H54 (cell line): ENCODE results near the gene TAT.
"Not testable (repeated sequence)": the region's sequence is repeated elsewhere in the genome, so short reads cannot be mapped to it uniquely, and the experiment has no call there.

Experiments used
- DNase-seq: peaks from one replicate; pipeline ENCODE4 v3.0.0; 2011; ENCODE audit warnings: low spot score, mixed read lengths; ENCODE audit not compliant: insufficient read length
- FAIRE-seq: peaks from 3 replicates; lab custom pipeline; 2011; peaks lifted over from hg19 to GRCh38; lab: Jason Lieb, UNC
- POLR2A ChIP-seq: IDR thresholded peaks from 2 replicates; pipeline ENCODE4 v1.6.1; 2011; ENCODE audit warnings: low read depth, mild to moderate bottlenecking, low read length

TAT gene

DNA sequence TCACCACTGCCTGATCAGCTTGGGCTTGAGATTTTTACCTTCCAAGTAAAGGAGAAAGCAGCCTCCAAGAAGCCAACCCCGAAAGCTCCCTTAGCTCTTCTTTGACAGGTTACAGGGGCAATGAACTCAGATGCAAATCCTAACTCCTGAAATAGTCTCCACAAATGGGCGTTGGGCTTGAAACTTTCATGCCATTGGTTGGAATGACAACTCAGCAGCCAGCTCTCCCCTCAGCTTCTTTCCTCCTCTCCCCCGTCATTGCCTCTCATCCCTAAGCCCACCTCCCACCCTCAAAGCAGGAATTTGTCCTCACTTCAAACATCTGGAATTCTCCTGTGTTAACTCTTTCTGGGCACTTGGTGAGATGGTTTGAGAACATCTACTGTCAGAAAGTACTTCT lies at the start of gene TAT:
Gene TAT (minus strand): TSS at position 122 of the 400 bp plus-strand sequence. CDS start 677 bp downstream, outside the sequence.
- no peak for TF ChIP-seq POLR2A
- DNase-seq (no peak), FAIRE-seq (no peak)

DNA sequence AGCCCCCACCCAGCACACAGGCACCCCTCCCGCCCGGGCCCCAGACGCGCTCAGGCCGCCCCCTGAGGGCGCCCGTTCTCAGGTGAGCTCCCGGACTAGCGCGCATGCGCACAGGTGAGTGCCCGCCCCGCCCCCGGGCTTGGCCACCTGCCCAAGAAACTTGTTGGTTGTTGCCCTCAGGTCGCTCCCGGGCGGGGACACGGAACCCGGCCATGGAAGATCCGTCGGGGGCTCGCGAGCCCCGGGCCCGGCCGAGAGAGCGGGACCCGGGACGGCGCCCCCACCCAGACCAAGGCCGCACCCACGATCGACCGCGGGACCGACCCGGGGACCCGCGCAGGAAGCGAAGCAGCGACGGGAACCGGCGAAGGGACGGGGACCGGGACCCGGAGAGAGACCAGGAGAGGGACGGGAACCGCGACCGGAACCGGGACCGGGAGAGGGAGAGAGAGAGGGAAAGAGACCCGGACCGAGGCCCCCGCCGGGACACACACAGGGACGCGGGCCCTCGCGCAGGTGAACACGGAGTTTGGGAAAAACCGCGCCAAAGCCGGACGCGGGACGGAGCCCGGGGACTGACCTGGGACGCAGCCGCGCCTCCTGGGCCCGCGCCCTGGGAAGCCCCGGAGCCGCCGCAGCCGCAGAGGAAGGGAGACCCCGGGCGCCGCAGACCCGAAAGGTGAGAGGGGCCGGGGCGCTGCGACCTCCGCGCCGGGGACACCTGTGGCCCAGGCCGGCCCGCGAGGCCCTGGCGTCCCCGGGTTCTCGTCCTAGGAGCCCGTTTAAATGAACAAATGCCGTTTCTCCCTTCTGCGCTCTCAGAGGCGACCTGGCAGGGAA lies 49.3 kb upstream of the TAT start, which contains the start of gene MARVELD3:
Gene MARVELD3 (plus strand): TSS at position 167 of the 840 bp plus-strand sequence. CDS start 46 bp downstream, at position 213.
- no peak for FAIRE-seq
- no peak for TF ChIP-seq POLR2A
- no peak for DNase-seq

DNA sequence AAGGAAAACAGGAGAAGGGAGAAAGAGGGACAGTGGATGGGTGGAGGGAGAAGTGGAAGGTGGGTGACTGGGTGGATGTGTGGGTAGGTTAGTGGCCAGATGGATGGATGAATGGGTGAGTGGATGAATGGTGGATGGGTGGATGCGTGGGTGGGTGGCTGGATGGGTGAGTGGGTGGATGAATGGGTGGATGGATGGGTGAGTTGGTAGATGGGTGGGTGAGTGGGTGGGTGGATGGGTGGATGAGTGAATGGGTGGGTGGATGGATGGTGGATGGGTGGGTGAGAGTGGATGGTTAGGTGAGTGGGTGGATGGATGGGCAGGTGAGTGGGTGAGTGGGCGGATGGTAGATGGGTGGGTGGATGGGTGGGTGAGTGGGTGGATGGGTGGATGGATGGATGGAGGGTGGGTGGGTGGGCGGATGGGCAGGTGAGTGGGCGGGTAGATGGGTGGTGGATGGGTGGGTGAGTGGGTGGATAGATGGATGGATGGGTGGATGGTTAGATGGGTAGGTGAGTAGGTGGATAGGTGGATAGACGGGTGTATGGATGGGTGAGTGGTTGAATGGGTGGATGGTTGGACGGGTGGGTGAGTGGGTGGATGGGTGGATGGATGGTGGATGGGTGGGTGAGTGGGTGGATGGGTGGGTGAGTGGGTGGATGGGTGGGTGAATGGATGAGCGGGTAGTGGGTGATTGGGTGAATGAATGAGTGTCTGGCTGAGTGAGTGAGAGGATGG lies 48.4 kb upstream of the TAT start:
- no peak for DNase-seq
- no peak for FAIRE-seq
- TF ChIP-seq POLR2A: no peak

DNA sequence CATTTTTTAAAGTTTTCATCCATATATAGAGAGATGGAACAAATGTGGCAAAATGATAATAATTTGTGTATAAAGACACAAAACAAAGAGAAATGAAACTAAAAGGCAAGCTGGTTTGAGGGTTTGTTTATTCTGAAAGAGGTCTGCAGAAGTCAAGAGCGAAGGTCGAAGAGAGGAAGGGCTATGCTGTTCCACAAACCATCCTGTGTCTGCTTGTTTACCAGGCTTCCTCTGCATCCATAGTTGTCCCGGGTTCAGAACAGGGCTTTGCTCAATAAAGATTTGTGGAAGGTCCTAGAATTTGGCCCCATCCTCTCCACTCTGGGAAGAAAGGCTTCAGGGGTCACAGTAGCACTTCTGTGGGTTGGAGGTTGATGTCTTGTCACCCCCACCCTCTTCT lies 46.7 kb upstream of the TAT start:
- DNase-seq (no peak), FAIRE-seq (no peak)
- no peak for TF ChIP-seq POLR2A

DNA sequence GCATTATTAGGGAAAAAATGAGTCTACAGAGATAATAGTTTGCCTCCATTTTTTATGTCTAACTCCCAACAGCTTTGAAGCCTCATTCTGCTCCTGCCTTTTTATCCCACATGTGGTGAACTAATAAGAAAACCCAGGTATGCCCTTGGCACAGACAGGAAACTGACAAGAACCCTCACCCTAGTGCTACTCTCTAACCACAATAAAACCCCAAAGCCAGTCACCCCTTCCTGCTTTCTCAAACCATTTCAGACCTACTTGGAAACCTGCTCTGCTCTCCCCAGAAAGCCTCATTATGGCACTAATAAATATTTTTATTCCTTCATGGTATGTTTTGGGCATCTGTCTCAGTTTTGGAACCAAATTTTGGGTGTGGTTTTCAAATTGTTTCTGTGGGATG lies 45.2 kb upstream of the TAT start:
- no peak for DNase-seq
- no peak for TF ChIP-seq POLR2A
- no peak for FAIRE-seq

DNA sequence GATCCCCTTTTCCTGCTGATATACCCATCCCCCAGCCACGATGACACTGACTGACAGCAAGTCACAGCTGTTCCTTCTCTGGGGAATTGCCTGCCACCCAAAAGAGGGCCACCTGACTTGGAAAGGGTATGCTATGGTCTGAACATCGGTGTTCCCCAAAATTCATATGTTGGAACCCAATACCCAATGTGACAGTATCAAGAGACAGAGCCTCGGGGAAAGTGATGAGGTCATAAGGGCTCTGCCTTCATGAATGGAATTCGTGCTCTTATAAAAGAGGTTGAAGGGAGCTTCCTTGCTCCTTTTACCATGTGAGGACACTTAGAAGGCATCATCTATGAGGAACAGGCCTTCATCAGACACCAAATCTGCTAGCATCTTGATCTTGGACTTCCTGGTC lies 41.5 kb upstream of the TAT start:
- DNase-seq (no peak), FAIRE-seq (no peak)
- TF ChIP-seq POLR2A: no peak

DNA sequence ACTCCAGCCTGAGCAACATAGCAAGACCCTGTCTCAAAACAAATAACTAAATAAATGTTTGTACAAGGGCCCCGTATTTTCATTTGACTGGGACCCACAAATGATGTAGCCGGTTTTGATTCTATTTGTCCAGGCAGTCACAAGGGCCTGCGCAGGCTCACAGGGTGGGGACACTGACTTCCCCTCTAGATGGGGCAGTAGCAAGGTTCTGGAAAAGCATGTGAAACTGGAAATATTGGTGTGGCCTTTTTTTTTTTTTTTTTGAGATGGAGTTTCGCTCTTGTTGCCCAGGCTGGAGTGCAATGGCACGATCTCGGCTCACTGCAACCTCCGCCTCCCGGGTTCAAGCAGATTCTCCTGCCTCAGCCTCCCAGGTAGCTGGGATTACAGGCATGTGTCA lies 38.1 kb upstream of the TAT start:
- not testable (repeated sequence) for DNase-seq, FAIRE-seq

DNA sequence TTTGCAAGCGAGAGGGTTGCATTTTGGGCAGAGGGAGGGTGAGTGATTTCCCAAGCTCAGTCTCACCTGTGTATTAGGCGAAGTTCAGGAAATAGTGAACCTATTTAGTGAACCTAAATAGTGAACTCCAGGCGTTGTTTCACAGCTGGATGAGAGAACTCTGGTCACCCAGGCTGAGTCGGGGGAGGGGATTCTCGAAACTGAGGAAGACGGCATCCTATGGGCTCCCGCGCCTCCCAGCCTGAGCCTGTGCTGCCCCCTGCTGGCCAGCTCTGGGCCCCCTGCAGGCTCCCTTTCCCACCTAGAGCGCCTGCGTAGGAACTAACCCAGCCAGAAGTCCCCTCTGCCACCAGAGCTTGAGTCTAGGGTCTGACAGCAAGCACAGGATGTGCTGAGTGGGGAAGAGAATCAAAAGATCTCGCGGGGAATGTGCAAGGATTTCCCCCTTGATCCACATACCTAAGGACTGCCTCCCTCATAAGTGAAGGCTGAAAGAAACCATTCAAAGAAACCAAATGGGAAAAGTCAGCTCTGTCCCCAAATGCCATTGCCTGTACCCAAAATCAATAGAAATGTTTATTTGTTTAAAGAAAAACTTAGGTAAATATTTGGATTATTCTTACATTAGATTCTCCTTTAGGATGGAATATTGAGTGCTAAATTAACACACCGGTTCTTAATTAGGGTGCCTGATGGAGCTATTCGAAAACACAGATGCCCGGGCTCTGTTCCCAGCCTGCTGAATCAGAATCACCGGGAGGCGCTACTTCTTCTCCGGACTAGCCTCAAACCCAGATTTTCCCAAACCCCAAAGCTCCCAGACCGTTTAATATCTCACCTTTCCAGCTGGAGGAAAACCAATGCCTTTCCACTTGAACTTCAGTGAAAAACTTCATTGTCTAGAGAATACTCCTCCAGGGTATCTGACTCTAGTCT lies 34.3 kb upstream of the TAT start:
- FAIRE-seq: no peak
- no peak for TF ChIP-seq POLR2A

DNA sequence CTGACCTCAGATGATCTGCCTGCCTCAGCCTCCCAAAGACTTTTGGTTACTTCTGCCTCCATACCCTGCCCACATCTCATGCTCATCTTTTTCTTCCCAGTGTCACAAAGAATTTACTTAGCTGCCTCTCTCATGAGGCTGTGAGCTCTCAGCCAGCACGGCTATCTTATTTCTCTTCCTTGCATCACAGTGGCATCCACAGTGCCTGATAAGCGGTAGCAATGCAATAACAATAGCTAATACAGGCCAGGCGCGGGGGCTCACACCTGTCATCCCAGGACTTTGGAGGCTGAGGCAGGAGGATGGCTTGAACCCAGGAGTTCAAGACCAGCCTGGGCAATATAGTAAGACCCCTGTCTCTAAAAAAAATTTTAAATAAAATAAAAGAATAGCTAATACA lies 33.6 kb upstream of the TAT start:
- FAIRE-seq: no peak
- TF ChIP-seq POLR2A: no peak

More for the DNA sequence above, 34.3 kb upstream of the TAT start:
- DNase-seq: peak; percentile 50

DNA sequence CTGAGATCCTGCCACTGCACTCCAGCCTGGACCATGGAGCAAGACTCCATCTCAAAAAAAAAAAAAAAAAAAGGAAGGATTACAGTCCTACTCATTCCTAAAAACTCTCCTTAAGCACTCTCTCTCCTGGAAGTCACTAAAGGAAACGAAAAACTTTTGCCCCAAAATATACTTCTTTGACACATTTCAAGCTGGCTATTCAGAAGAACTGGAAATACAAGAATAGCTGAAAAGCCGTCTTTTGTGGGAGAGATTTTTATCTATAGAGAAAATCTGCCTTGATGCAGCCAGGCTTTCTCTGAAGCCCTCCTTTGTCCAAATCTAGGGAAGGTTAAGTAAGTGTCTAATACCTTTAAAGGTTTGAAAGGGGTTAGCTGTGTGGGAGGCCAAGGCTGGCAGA lies 32.2 kb upstream of the TAT start:
- FAIRE-seq (no peak), DNase-seq (no peak)
- no peak for TF ChIP-seq POLR2A

More for the DNA sequence above, 33.6 kb upstream of the TAT start:
- no peak for DNase-seq

DNA sequence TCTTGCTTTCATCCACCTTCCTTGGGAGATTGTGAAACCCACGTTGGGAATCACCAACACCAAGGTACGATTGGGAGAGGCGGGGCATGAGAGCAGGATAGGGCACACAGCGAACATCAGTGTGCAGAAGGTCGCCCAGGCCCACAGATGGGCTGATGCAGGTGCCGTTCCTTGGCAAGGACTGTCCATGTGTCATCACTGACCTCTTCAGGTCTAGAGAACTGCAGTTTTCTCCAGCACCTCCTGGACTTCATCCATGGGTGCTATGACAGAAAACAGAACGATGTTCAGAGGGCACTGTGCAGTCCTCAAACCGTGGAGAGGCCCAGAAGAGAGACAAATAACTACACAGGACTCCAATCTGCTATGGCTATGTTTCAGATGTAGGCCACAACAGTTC lies 23.9 kb upstream of the TAT start:
- FAIRE-seq (no peak), DNase-seq (no peak)
- TF ChIP-seq POLR2A: no peak

DNA sequence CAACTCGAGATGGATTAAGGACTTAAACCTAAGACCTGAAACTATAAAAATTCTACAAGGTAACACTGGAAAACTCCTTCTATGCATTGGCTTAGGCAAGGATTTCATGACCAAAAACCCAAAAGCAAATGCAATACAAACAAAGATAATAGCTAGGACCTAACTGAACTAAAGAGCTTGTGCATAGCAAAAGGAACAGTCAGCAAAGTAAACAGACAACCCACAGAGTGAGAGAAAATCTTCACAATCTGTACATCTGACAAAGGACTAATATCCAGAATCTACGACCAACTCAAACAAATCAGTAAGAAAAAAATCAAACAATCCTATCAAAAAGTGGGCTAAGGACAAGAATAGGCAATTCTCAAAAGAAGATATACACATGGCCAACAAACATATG lies 21.5 kb upstream of the TAT start:
- not testable (repeated sequence) for FAIRE-seq, DNase-seq

DNA sequence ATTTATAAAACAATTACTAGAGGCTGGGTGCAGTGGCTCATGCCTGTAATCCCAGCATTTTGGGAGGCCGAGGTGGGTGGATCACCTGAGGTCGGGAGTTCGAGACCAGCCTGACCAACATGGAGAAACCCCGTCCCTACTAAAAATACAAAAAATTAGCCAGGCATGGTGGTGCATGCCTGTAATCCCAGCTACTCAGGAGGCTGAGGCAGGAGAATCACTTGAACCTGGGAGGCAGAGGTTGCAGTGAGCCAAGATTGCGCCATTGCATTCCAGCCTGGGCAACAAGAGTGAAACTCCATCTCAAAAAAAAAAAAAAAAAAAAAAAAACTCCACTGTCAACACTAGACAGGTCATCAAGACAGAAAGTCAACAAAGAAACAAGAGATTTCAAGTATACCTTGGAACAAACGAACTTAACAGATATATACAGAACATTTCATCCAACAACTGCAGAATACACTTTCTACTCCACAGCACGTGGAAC lies 18.5 kb upstream of the TAT start:
- FAIRE-seq, DNase-seq: not testable (repeated sequence)

DNA sequence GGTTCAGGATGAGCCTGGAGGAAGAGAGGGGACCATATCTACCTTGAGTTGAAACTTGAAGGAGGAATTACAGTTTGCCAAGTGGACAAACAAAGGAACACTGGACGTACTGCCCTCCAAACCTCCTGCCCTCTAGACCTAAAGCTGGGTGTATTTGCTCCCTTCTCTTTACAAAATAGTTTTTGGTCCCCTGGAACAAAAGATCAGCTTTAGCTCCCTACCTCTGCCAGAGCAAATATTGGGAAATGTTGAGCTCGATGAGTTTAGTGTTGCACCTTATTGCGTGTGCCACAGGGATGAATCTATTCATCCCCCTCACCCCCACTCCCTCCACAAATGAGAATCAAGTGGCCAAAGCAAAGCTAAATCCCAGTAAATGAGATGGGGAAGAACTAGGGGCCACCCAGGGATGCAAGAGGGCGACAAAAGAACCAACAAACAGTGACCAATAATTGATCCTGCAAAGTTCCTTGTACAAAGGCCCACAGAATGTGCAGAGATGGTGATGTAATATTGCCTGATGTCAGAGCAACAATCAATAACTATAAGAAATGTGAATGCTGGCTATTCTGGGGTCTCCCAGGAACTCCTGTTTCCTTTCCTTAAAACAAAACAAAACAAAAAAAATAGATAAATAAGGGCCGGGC lies 17.2 kb upstream of the TAT start:
- FAIRE-seq (no peak), DNase-seq (no peak)
- TF ChIP-seq POLR2A: no peak
